ENCODE measurements around the gene ZNF644.

ZNF644 gene

DNA sequence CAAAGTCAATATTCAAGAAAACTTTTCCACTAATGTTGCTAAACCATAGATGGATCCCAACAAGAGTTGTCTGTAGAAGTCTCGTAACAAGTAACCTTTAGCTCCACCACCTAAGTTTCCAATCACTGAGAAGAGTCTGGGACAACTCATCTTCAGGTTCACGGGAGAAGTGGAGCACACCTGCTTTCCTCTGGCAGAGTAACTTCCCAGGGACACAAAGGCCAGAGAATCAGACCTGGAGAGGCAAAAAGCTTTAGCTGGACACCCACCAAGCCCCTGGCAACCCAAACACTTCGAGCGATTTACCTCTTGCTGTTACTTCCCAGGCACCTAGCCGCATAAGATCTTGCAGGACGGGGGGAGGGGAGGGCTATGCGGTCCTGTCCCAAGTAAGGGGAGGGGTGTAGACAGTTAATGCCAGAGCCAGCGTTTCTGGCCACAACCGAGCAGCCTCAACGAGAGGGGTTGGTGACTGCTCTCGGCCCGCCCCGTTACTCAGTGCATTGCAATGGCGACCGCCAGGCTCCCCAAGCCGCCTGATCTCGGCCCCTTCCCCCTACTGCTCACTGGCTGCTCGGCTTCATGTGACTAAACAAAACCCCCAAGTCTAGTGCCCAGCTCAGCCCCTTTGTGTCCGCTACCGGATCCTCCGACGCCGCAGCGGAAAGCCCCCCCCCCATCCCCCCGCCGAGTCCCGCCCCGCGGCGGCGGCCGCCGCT lies 709 bp downstream of the ZNF644 start:
- peak; percentile 53 to 85 for DNase-seq

DNA sequence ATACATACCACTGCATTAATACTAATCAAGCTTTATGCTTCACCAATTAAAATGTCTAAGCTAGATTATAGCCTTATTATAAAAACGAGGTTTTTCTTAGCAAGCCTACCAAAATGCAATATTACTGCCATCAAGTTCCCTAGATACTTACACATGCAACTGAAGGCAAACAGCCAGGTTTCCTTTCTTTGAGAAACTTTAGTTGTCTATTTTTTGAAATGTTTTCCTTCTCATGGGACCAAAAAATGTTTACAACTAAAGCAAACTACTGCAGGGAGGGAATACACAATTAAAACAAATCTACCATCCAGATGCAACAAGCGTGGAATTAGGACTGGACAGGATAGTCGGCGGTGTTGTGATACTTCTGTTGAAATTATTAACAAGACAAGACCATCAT lies 1.3 kb downstream of the ZNF644 start:
- no peak for DNase-seq

DNA sequence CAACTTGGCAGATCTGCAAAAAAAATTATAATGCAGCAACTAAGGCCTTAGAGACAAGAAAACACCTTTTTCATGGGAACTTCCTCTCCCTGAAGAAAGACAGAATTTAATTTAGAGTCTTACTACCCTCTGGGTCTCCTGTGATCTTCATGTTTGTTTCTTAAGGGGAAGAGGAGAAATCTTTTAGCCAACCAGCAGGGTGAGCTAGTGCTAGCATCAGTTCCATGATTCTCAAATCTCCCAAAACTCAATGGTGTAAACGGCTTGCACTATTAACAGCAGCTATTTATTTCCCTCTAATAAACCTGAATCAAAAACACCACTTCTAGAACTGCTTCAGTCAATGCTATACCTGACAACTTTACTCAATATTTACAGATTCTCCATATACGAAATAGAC lies 3.8 kb downstream of the ZNF644 start:
- DNase-seq: no peak

DNA sequence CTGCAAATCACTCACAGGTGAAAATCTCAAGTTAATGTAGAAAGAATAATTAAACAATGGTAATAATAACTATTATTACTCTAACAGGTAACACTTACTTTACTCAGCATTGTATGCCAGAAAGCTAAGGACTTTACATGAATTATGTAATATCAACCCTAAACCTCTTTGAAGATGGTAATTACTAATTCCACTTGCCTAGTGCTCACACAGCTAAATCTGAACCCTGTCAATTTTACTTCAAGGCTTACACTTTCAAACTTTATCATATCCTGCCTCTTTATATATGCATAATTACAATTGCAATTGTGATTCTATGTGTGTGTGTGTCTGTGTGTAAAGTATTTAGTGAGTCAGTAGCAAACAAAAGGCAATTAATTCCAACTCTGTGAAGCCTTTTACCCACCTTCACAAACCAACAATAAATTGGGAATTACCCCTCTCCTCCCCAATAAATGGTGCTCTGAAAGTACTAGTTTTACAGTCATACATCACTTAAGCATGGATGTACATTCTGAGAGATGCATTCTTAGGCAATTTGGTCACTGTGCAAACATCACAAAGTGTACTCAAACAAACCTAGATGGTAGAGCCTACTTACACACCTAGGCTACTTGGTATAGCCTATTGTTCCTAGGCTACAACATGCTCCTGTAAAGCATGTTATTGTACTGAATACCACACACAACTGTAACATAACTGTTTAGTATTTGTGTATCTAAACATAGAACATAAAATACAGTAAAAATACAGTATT lies 5.9 kb downstream of the ZNF644 start:
- DNase-seq: no peak

DNA sequence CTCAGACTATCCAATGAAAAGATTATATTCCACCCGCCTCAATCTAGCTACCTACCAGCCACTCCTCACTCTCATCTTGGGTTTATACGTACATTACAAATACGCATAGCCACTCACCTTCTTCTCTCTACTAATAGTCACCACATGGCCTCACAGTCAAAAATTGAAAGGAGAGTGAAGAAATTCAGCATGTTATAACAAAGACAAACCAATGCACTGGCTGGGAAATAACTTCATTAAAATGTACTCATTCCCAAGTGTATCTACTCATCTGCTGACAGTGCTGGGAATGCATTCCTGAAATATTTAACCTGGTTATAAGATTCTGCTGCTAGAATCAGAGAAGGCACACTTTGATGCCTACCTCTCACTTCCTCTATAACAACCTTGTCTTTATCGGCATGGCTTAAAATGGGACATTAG lies 6.5 kb downstream of the ZNF644 start:
- DNase-seq: no peak

DNA sequence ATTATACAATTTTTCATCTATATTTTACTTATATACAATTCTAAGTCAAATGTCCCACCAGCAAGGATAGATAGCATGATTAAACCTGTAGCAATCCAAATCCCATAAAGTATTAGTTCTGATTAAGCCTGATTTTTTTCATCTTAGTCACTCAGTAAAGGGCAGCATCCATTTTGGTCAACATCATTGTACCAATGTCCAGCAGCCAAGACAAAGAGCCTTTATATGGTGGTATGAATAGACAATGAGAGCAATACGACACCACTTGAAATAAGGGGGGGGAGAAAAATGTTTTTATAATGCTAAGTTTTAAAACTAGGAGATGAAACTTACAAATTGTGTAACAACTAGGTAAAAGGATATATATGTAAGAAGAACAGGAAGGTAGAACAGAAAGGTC lies 7.4 kb downstream of the ZNF644 start:
- no peak for DNase-seq

DNA sequence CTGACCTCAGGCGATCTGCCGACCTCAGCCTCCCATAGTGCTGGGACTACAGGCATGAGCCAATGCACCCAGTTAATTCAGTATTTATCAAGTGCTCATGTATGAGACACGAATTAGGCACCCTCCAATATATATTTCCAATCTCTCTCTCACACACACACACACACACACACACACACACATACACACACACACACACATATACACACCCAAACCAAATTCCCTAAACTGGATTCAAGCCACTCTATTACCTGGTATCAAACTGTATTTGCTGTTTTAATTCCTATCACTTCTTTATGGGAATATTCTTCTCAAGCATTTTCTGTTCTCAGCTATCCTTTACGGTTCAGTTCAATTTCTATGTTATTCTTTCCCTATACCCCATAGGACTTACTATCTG lies 8.5 kb downstream of the ZNF644 start:
- no peak for DNase-seq

DNA sequence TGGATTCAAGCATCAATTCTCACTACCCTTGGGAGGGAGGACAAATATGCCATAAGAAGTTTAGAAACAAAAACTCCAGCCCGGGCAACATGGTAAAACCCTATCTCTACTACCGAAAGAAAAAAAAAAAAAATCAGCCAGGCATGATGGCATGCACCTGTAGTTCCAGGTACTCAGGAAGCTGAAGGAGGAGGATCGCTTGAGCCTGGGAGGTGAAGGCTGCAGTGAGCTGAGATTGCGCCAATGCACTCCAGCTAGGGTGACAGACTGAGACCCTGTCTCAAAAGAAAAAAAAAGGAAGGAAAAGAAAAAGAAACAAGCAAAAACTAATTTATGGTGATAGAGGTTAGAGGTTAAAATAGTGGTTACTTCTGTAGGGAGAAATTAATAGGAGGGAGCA lies 9.6 kb downstream of the ZNF644 start:
- DNase-seq: no peak

DNA sequence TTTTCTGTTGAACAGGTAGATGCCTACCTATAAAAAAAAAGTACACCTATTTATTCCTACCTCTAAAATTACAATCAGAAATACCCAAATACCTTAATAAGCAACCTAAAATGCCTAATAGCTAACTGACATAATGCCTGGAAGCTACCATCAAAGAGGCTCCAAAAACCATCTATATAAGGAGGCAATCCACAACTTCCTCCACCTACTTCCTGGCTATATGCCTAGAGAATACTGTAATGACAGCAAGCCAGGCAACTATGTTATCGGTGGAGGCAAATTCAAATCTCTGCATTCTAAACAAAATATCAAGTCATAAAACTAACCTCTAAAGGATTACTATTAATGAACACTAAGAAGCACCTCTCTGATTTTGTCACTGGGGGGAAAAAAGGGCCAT lies 10.1 kb downstream of the ZNF644 start:
- no peak for DNase-seq

DNA sequence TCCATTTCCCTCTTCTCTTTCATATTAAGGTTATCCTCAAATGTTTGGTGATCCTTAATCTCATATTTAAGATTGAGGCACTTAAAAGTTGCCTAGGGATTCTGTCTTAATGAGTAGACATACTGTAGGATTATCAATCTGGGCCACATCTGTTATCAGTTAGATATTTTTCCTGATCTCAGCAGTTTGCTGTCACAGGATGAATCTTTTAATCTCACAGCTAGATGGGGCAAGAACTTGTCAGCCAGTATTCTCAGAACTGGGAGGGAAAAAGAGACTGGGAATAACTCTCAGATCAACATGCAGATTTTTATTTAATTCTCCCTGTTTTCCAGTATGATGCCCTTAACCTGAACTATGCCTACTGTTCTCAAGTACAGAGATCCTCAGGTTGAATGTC lies 14.0 kb downstream of the ZNF644 start:
- DNase-seq: no peak

DNA sequence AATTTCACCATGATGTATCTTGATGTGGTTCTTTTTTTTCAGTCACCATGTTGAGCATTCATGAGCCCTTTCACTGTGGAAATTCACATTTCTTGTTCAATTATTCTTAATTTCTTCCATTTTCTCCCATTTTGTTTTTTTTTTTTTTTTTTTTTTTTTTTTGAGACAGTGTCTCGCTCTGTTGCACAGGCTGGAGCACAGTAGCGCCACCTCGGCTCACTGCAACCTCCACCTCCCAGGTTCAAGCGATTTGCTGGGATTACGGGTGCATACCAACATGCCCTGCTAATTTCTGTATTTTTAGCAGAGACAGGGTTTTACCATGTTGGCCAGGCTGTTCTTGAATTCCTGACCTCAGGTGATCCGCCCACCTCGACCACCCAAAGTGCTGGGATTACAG lies 14.7 kb downstream of the ZNF644 start:
- no peak for DNase-seq

DNA sequence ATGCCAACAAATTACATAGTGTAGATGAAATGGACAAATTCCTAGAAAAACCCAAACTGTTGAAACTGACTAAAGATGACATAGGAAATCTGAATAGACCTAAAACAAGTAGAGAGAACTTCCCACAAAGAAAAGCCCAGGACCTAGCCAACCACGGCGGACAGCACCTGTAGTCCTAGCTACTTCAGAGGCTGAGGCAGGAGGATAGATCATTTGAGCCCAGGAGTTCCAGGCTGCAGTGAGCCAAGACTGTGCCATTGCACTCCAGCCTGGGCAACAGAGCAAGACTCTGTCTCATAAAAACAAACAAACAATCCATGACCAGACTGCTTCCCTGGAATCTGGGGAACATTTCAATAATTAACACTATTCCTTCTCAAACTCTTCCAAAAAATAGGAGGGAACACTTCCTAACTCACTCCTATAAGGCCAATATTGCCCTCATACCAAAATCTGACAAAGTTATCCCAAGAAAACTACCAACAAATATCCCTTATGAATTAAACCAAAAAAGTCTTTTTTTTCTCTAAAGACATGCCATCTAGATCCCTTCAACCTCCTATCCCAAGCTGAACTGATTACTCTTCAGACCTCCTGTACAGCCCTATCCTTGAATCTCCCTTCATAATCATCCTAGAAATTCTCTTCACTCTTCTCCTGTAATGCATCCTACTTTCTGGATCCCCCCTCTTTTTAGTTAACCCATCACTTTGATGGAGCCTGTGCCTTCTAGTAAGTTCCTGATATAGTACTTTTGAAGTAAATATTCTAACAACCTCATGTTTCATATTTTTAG lies 15.5 kb downstream of the ZNF644 start:
- no peak for DNase-seq

DNA sequence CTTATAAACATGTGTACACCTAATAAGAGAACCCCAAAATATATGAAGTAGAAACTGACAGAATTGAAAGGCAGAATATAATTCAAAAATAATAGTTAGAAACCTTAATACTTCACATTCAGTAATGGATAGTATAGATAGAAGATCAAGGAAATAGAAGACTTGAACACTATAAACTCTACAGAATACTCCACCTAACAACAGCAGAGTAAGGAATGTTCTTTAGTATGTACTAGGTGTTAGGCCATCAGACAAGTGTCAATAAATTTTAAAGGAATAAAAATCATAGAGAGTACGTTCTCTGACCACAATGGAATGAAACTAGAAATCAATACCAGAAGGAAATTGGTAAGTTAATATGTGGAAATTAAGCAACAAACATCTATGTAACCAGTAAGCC lies 16.6 kb downstream of the ZNF644 start:
- no peak for DNase-seq

DNA sequence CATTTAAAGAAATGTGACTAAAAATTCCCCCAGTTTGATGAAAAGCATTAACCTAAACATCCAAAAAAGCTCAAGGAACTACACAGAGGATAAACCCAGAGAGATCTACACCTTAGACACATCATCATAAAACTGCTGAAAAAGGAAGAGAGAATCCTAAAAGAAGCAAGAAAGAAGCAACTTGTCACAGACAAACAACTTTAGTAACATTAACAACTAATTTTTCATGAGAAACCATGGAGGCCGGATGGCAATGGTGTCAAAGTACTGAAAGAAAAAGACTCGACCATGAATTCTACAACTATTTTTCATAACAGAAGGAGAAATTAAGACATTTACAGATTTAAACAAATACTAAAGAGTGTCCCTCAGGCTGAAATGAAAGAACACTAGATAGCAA lies 17.7 kb downstream of the ZNF644 start:
- DNase-seq: no peak

DNA sequence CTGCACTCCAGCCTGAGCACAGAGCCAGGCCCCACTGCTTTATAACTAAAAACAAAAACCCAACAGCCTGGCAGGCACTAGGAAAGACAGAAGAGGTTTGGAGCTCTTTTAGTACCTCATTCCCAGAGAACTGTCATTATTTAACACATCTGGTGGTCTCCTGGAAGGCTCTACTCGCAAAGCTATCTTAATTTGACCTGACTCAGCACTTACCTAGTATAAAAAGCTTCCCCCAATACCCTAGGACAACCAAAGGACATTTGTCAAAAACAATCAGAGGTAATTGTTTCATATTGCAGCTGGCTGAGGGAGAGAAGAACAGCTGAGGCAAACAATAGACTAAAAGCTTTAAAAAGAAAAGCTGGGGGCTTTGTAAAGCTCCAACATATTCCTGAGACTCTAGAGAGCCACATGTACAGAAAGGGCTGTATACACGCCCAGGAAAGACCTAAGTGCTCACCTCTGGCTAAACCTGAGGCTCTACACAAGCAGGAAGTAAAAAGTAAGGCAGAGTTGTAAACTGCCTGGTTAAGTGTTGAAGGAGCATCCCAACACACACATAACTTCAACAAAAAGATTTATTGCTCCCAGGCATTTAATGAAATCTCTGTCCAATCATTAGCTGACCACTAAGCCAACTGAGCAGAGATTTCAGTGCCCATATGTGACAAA lies 25.0 kb downstream of the ZNF644 start:
- no peak for DNase-seq

DNA sequence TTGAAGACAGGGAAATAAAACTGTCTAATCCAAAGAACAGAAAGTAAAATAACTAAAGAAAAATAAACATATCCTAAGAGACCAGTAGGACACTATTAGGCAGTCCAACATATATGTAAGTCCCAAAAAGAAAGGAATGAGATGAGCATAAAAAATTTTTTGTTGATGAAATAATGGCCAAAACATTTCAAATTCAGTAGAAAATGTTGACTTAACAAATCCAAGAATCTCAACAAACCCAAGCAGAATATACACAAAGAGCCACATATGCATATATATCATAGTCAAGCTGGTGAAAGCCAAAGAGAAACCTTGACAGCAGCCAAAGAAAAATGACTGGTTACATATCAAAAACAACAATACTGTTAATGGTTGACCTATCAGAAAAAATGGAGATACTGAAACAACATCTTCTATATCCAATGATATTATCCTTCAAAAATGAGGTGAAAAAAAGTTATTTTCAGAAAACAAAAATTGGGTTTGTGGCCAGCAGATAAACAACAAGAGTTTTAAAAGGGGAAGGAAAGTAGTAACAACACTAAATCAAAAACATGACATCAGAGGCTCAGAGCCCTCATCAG lies 26.4 kb downstream of the ZNF644 start:
- DNase-seq: no peak

DNA sequence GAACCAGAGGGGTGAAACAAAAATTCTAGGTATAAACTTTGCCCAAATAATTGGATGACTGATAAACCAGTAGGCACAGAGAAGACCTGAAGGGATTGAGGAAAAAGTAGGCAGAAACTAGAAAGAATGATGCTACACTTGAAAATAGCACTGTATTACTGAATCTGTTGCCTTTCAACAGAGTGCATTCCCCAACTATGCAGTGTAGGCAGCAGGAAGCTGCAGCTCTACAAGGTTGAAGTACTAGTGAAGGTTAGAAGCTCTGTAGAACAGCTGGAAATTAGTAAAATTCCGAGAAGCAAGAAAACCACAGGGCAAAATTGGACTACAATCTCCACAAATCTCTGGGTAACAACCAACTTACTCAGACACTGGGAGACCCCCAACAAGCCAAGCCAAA lies 27.4 kb downstream of the ZNF644 start:
- DNase-seq: no peak

DNA sequence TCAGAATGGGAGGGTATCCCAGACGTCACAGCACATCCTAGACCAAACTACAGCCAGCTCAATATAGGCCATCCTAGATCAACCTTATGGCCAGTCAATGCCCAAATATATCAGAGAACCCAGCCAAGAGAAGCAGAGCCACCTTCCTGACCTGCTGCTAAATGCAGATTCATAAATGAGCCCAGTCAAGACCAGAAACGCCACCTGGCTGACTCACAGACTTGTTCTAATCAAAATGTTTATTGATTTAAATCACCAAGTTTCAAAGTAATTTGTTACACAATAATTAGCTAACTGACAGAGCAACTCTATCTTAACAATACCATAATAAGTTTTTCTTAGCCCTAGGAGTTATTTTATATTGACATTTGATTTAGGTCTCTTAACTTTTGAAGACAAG lies 28.6 kb downstream of the ZNF644 start:
- DNase-seq: no peak

DNA sequence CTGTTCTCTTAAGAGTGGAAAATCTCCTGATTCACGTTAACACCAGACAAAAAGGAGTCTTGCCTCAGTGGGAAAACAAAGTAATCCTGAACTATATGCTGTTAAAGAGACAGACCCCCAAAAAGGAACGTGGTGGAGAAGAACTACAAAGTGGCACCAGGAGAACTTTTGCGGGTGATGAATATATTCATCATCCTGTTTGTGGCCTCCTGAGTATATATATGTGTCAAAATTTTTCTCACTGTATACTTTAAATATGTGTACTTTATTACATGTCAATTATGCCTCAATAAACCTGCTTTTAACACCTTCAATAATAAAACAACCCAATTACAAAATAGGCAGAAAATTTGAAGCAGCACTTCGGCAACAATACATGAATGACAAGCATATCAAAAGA lies 31.1 kb downstream of the ZNF644 start:
- no peak for DNase-seq

DNA sequence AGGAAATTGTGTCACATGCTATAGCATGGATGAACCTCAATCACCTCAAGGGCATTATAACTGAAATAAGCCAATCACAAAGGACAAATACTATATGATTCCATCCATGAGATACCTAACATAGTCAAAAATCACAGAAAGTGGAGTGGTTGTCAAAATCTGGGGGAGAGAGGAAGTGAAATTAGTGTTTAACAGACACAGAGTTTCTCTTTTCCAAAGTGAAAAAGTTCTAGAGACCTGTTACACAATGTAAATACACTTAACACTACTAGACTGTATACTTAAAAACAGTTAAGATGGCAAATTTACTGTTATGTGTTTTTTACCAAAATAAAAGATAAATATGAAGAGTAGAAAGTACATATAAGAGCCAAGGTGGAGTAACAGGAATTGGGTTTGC lies 31.8 kb downstream of the ZNF644 start:
- no peak for DNase-seq

DNA sequence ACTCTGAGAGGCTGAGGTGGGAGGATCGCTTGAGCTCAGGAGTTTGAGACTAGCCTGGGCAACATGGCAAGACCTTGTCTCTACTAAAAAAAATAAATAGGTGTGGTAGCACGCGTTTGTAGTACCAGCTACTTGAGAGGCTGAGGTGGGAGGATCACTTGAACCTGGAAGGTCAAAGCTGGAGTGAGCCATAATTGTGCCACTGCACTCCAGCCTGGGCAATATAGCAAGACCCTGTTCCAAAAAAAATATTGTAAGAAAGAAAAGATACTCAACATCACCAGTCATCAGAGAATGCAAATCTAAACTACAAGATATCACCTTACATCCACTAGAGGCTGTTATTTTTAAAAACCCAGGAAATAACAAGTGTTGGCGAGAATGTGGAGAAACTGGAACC lies 32.5 kb downstream of the ZNF644 start:
- no peak for DNase-seq

DNA sequence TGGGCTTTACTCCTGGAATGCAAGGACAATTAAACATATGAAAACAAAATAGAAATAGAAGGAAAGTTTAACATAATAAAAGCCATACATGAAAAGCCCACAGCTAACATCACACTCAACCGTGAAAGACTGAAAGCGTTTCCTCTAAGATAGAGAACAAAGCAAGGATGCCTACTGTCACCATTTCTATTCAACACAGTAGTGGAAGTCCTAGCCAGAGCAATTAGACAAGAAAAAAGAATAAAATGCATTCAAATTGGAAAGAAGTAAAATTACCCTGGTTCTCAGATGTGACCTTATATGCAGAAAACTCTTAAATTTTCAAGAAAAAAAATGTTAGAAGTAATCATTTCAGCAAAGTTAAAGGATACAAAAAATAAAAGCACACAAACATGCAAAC lies 34.0 kb downstream of the ZNF644 start:
- DNase-seq: no peak

DNA sequence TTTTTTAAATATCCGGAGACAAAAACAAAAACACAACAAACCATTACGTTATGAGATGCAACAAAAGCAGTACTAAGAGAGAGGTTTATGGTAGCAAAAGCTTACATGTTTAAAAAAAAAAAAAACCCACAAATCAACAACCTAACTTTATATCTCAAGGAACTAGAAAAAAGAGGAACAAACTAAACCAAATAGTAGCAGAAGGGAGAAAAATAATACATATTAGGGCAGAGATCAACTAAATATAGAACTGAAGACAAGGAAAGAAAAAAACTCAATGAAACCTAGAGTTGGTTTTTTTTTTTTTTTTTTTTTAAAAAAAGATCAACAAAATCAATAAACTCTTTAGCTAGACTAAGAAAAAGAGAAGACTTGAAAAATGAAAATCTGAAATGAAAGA lies 34.9 kb downstream of the ZNF644 start:
- no peak for DNase-seq

Measured in SHP77 (cell line).